Pancreas (tissue), 10 donors: ENCODE measurements around the gene PRXL2B. TPM values are rescaled to one million over a fixed set of nuclear protein-coding genes. Genes with fewer than 3 reads are reported as not detected.

Experiments
- ATAC-seq, 4 donors: fragments of 200-7000 bp; cut with Tn5 transposase; one replicate each; pipeline versions ENCODE4 v1.8.0 to v1.9.1; 2020; ENCODE audit warnings: mild to moderate bottlenecking in 4 of 4, moderate library complexity in 4 of 4
- DNase-seq, 6 donors: peaks; one replicate each; pipeline ENCODE4 v3.0.0-alpha.2; 2020
- FAIRE-seq: peaks from 2 replicates; lab custom pipeline; 2012; peaks lifted over from hg19 to GRCh38; lab: Jason Lieb, UNC
- H3K27ac ChIP-seq, 4 donors: fragments of 200-600 bp; sonication (generic); 1 replicate in 3 of 4; 2 replicates in 1 of 4; pipeline versions ENCODE4 v1.5.0 to v1.8.0; 2020
- H3K27me3 ChIP-seq, 4 donors: fragments of 200-600 bp; one replicate each; pipeline ENCODE4 v1.8.0; 2021
- H3K36me3 ChIP-seq, 3 donors: fragments of 200-600 bp; sonication (generic) in 1 of 3; one replicate each; pipeline versions ENCODE4 v1.5.0 to v1.8.0; 2020 to 2021
- H3K4me1 ChIP-seq, 3 donors: fragments of 200-600 bp; one replicate each; pipeline ENCODE4 v1.8.0; 2021
- H3K4me3 ChIP-seq, 4 donors: fragments of 200-600 bp; sonication (generic) in 2 of 4; one replicate each; pipeline versions ENCODE4 v1.5.0 to v1.8.0; 2020 to 2021
- H3K9me3 ChIP-seq, 4 donors: fragments of 200-600 bp; one replicate each; pipeline ENCODE4 v1.8.0; 2021
- WGBS, 2 donors: extraction: QIAGEN DNeasy Blood & Tissue Kit; methylation state at CpG; one replicate each; pipeline ENCODE4 v1.1.7; 2013; 5-methylcytosine and 5-hydroxymethylcytosine counted together
- intact Hi-C, 3 donors: fragments of 100-400 bp; cut with DNase I; formaldehyde crosslinking; loops; one replicate each; pipeline versions ENCODE4 v1.11.1 to v1.14.2; 2022
- polyA plus RNA-seq, 2 donors: library from polyadenylated mRNA; stranded (reverse); fragments of 200-250 nt; gene quantifications; one replicate each; pipeline ENCODE4 v1.2.3, GENCODE V29; 2013
- total RNA-seq, 6 donors: library from RNA; stranded (reverse); fragmentation: NEBNext Ultra II Directional in 4 of 6; extraction: Animal tissue kit (Norgen Biotek cat#: 25700) in 4 of 6; gene quantifications; one replicate each; pipeline versions ENCODE4 v1.2.1 to v1.2.4, GENCODE V29; 2021 to 2023
- TF ChIP-seq, protein P1 (sequence below), 4 donors: fragments of 200-600 bp; sonication (generic) in 3 of 4; IDR thresholded peaks; one replicate each; pipeline versions ENCODE4 v1.5.0 to v1.8.0; 2021; ENCODE audit warnings: antibody characterized with exemption in 4 of 4
- donor health status: healthy with polysubstance abuse.
- donor health status: DM: no; HTN: no; CAD: no; lungs with moderate emphysema.
- donor health status: DM: no; HTN: no; CAD: no.
- donor health status: control.
- donor health status: control.
- donor health status: Bipolar disorder and iron deficiency.
- donor health status: DM: yes; HTN: yes; CAD: no.
- donor health status: DM: no; HTN: no; CAD: no.
- donor health status: DM: no; HTN: no; CAD: no.
- donor health status: DM: yes; HTN: yes; CAD: no.

The PRXL2B gene
- total and polyA plus RNA-seq, 8 donors = 3.3 to 16.4 (median 11.5) TPM

DNA sequence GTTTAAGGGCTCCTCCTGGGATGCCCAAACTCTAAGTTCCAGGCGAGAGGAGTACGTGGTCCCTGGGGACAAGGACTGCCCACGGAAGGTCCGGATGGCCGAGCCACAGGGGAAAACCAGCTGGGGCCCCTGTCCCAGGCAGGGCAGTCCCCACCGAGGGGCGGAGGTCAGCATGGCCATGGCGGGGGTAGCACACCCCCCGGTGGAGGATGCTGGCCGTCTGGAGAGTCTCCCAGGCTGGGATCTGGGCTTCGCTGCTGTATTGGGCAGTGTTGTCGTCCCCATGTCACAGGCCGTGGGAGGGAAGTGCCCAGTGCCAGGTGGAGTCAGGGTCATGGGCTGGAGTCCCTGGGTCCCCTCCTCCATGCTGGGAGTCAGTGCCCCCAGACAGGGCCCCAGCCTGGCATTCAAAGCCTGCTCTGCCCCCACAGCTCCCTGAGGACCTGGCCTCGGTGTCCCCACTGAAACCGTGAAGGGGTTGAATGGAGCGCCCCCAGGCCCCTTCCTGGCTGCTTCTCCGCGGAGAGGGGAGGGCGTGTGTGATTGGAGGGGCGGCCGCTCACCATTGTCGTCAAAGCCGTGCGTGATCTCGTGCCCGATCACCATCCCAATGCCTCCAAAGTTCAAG lies 6.8 kb downstream of the PRXL2B start:
- H3K4me3 ChIP-seq = no peak overlapping the region
- H3K9me3 ChIP-seq = no peaks in the 10 kb centered on the region
- no peaks in the 10 kb centered on the region for H3K27me3 ChIP-seq
- TF ChIP-seq, protein P1, sequence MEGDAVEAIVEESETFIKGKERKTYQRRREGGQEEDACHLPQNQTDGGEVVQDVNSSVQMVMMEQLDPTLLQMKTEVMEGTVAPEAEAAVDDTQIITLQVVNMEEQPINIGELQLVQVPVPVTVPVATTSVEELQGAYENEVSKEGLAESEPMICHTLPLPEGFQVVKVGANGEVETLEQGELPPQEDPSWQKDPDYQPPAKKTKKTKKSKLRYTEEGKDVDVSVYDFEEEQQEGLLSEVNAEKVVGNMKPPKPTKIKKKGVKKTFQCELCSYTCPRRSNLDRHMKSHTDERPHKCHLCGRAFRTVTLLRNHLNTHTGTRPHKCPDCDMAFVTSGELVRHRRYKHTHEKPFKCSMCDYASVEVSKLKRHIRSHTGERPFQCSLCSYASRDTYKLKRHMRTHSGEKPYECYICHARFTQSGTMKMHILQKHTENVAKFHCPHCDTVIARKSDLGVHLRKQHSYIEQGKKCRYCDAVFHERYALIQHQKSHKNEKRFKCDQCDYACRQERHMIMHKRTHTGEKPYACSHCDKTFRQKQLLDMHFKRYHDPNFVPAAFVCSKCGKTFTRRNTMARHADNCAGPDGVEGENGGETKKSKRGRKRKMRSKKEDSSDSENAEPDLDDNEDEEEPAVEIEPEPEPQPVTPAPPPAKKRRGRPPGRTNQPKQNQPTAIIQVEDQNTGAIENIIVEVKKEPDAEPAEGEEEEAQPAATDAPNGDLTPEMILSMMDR (IDR thresholded peaks at IDR 0.05) = no peak
- FAIRE-seq (no peak), ATAC-seq (peak in 1 of 4 donors; percentile 43), DNase-seq (peak in 2 of 6 donors; percentile 51 to 71)
- H3K36me3 ChIP-seq = no peaks in the 10 kb centered on the region
- peak overlapping the region in 2 of 4 donors; percentile 7 to 26 for H3K27ac ChIP-seq
- H3K4me1 ChIP-seq = no peaks in the 10 kb centered on the region
- 48 to 56% methylated on average over 25 to 26 of the region's 26 CpGs for WGBS, 2 donors
- intact Hi-C loops = no loop called here

DNA sequence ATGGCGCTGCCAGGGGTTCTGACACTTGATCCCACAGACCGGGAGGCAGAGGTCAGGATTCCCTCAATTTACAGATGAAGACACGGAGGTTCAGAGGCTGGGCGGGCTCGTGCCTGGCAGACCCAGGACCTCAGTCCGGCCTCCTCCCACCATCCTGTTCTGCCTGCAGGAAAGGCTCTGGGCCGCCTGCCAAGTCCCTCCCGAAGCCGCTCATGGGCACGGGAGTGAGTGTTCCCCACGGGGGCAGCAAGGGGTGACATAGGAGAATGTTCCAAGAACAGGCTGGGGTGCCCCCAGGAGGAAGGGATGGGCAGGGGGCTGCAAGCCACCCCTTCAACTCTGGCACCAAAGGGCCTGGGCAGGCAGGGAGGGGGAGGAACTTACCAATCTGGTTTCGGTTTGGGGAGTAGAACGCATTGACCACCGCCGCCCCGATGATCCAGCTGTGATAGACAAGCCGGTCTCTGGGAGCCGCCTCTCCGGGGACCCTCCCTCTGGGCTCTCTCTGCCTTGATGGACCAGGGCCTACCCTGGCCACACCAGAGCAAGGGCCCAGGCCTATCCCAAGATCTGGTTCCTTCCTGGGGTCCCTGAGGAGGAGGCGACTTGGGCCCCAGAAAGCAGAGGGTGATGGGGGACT lies 7.5 kb downstream of the PRXL2B start:
- Histone ChIP-seq H3K4me3 (no peak overlapping the region), H3K9me3 (no peaks in the 10 kb centered on the region), H3K27me3 (no peaks in the 10 kb centered on the region), H3K4me1 (no peaks in the 10 kb centered on the region), H3K36me3 (no peaks in the 10 kb centered on the region), H3K27ac (no peak overlapping the region)
- intact Hi-C loops = no loop called here
- DNase-seq (peak in 5 of 6 donors; percentile 39 to 87 (median 66)), ATAC-seq (peak; percentile 30 to 60 (median 46)), FAIRE-seq (no peak)
- WGBS, 2 donors = 39 to 42% methylated on average over 16 to 20 of the region's 20 CpGs
- TF ChIP-seq, protein P1 (IDR thresholded peaks at IDR 0.05) = no peak

DNA sequence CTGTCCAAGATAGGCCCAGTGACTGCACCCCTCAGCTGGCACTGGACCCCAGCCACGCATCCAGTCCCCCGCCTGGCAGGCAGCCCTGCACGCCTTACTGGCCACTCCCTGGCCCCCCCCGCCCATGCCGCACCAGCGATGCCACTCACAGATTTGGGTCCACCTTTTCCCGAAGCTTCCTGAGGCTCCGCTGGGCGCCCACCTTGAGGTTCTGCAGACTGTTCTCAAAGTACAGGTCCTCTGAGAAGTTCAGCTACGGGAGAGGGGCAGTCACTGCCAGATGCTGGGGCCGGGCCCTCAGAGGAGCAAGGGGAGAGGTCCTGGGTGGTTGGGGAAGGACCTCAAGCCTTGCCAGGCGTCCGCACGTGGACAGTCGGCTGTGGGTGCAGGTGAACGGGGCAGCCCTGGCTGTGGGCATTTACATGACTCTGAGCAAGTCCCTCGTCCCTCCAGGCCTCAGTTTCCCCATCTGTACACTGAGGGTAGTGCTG lies 8.1 kb downstream of the PRXL2B start:
- TF ChIP-seq, protein P1 (IDR thresholded peaks at IDR 0.05) = no peak
- Histone ChIP-seq H3K4me3 (no peak overlapping the region), H3K4me1 (no peaks in the 10 kb centered on the region), H3K9me3 (no peaks in the 10 kb centered on the region), H3K36me3 (no peaks in the 10 kb centered on the region), H3K27me3 (no peaks in the 10 kb centered on the region), H3K27ac (no peak overlapping the region)
- FAIRE-seq (no peak), ATAC-seq (no peak), DNase-seq (peak in 2 of 6 donors; percentile 54 to 71)
- intact Hi-C loops = no loop called here
- 76 to 86% methylated on average over 17 of the region's 17 CpGs for WGBS, 2 donors

DNA sequence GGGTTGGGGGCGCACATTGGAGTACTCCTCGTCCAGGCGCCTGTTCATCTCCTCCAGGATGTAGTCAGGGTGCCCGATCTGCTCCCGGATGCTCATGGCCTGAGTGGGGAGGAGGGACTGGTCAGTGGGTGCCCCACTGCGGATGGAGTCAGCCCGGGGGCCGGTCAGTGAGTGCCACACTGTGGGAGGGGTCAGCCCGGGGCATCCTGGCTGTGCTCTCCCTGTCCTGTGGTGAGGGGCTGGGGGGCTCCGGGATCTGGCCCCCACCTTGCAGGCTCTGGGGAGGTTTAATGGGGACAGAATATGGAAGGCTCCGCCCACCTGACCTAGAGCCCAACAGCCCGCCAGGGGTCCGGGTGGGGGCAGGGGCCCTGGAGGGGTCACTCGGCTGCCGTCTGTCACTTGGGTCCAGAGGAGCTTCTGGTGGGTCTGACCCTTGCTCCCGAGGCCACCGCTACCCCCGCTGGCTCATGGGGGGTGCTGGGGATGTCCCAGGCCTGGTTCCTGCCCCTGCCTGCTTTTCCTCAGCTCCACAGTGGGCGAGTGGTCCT lies 8.8 kb downstream of the PRXL2B start:
- H3K27me3 ChIP-seq = no peaks in the 10 kb centered on the region
- H3K36me3 ChIP-seq = no peaks in the 10 kb centered on the region
- FAIRE-seq = no peak
- no peak for ATAC-seq
- TF ChIP-seq, protein P1 (IDR thresholded peaks at IDR 0.05) = no peak
- H3K4me1 ChIP-seq = no peaks in the 10 kb centered on the region
- intact Hi-C loops = no loop called here
- H3K9me3 ChIP-seq = no peaks in the 10 kb centered on the region
- WGBS, 2 donors = 58 to 63% methylated on average over 19 of the region's 19 CpGs
- no peak overlapping the region for H3K27ac ChIP-seq
- H3K4me3 ChIP-seq = no peak overlapping the region
- DNase-seq = peak in 1 of 6 donors; percentile 76
